HG03354 (cell line): ENCODE data around the gene JAG1.

Experiments used
- ATAC-seq: cut with Tn5 transposase; IDR thresholded peaks from one replicate; pipeline ENCODE4 v1.9.1; 2021; ENCODE audit warnings: mild to moderate bottlenecking; ENCODE audit not compliant: unreplicated experiment, poor library complexity, severe bottlenecking

The JAG1 gene

DNA sequence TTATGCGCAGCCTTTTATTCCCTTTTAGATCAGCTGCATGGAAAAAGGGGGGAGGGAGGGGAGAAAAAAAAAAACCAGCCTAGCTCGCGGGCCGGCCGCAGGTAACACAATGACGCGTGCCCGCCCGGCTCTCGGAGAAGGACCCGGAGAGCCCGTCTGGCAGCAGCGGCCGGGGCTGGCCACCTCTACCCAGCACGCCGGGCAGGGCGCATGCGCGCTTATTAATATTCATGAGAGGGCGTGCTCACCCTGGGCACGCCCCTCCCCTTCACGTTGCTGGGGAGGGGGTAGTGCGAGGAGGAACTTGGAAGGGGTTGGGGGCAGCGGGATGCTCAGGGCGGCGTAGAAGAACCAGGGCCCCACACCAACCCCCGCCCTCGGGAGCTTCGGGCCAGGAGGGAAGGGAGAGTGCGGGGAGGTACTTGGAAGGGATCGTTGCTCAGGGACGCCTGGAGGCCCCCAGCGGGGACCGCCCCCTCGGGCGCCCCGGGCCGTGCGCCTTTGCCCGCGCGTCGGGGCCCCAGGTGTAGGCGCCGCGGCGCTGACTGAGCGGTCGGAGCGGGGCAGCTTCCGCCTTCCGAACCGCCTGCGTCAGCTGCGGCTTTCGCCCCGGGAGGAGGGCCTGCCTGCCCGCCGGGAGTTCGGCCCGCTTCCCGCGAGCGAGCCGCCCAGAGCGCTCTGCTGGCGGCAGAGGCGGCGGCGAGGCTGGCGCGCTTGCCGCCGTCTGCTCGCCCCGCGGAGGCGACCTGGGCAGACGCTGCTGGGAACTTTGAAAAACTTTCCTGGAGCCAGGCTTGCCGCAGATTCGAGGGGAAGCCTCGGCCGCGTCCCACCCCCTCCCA lies at the start of gene JAG1:
JAG1 (minus strand) TSS at position 158 of the 842 bp plus-strand sequence. CDS start 469 bp downstream, outside the sequence.
- peak; percentile 63 for ATAC-seq

- ATAC-seq: no peak
These were observed 48.2 kb upstream of the JAG1 start for GRCh38 chr20:10721976-10722375.

DNA sequence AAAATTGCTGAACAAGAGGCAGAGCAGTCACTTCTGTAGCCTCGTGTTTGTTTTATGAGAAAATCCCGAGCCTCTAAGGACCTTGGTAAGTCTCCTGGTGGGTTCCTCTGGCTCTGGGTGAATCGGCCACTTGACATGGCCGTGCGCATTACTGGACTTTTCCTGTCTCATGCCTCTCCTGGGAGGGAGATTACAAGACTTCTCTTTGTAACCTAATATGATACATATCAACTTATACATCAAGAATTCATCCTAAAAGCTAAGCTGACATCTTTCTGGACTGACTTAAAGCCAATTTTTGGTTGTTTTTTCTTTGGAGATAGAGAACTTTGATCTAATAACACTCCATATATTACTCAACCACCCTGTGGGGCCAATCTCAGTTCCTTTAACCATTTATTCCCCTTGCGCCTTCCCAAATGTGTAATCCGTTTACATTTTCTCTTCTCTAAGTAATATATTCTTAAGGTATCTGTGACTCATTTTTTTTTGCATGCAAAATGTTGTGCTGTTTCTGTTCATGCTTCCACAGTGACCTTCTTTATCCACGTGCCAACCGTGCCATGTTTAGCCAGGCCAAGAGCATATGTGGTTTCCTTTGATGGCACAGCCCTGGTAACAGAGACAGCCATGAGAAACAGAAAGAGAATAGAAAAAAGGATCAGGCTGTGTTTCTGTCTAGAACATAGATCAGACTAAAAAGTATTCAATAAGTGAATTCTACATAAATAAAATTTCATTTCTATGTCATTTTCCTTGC lies 47.5 kb upstream of the JAG1 start:
- ATAC-seq: no peak

GRCh38 chr20:10720565-10720964 lies 46.8 kb upstream of the JAG1 start:
- ATAC-seq: no peak

GRCh38 chr20:10719740-10720385 lies 46.1 kb upstream of the JAG1 start:
- ATAC-seq: no peak

DNA sequence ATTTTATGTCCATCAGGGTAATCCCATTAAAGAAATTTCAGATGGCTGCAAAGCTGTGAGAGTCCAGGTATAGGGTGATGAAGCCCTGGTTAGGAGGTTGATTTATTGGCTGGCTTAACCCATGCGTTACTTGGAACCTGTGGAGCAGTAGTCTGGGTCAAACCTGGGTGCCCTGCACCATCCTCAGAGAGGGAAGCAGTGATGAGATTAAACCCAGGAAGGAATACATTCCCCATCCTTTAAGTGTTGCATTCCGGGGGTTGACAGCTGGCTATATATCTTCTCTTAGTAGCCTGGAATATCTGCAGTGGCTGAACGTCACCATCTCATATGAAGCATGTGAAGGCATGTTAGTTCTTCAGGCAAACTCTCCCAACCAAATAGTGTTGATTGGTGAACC lies 44.9 kb upstream of the JAG1 start:
- ATAC-seq: no peak

GRCh38 chr20:10716855-10717254 lies 43.1 kb upstream of the JAG1 start:
- no peak for ATAC-seq

- no peak for ATAC-seq
These were observed 41.2 kb upstream of the JAG1 start for GRCh38 chr20:10715035-10715434.

- no peak for ATAC-seq
These were observed 40.6 kb upstream of the JAG1 start for GRCh38 chr20:10714236-10714975.

GRCh38 chr20:10713161-10713560 lies 39.4 kb upstream of the JAG1 start:
- ATAC-seq: no peak

DNA sequence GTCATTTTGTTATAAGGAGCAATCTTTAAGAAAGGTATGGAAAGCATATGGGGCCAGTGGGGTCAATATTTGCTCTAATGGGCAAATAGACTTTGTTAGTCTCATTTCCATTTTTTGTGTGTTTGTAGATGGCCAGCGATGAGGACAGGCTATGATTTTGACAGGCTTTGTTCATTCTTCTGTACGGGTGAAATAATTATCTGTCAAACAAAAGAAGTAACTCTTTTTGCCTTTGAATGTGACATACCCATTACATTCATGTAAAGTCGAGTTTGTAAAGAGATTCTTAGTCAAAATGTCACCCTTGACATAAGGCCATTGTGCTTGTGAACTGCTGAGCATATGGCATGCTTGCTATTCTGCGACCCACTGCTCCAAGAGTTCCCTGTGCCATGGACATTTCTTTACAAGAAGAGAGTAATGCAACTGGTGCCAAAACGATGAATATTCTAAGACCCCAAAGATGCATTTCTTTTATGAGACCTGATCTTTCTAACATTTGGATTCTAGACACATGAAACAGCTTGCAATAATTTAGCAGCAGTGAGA lies 38.2 kb upstream of the JAG1 start:
- ATAC-seq: no peak

DNA sequence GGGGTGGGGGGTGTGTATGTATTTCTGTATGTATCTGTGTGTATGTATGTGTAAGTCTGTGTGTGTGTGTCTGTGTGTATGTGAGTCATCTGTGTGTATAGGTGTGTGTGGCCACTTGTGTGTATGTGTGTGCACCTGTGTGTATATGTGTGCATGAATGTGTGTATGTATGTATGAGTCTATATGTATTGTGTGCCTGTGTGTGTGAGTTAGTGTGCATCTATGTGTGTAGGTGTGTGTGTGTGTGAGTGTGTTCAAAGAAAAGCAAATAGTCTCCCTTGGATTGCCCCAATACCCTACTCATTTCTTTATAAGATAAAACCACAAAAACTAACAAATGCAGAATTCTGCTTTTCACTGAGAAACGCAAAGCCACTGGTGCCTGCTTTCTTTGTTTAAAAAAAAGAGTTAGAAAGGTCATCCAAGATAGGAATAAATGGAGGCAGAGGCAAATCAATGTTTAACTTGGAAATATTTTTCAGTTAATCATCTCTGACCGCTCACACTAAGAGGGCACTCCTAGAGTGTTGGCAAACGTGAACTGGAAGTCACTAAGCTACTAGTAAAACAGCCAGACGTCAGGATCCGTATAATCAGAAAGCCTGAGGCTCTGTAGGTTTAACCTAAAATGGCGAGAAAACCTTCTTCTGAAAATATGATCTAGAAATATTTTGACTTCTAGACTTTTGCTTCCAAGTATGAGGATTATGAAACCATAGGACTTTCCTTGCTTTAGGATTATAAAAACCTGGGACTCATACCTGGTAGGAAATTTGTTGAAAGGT lies 37.4 kb upstream of the JAG1 start:
- no peak for ATAC-seq

- no peak for ATAC-seq
These were observed 36.1 kb upstream of the JAG1 start for GRCh38 chr20:10709916-10710315.

- no peak for ATAC-seq
These were observed 34.8 kb upstream of the JAG1 start for GRCh38 chr20:10708351-10709185.

- ATAC-seq: no peak
These were observed 34.0 kb upstream of the JAG1 start for GRCh38 chr20:10707791-10708190.

- ATAC-seq: no peak
These were observed 33.3 kb upstream of the JAG1 start for GRCh38 chr20:10707068-10707467.

GRCh38 chr20:10706460-10706811 lies 32.6 kb upstream of the JAG1 start:
- no peak for ATAC-seq

DNA sequence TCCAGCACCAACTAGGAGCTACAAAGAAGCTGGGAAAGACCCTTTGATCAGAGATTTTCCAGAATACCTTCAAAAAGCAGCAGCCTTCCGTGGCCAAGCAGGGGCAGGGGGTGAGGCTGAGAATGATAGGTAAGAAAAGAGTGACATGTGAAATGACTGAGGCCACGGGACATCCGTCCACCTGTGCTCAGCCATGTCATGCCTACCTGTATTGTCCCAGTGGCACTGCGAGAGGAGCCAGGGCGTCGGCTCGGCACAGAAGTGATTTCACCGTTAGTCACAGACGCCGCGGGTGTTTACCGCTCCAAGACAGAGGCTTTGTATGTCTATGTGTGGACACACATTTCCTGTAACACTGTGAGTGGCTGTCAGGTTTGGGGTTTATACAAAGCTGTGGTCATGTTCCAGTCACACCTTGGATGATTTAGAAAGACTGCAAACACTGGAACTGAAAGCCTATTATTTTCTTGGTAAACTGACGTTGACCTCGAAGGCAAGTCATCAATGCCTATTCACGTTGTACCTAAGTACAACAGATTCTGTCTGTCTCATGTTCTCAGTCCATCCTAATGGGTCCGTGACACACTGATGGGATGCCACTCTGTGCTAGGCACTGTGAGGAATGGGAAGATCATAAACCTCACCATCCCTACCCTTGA lies 32.1 kb upstream of the JAG1 start:
- ATAC-seq: no peak
